ENCODE data around the gene OSBPL6. TPM values are rescaled to one million over a fixed set of nuclear protein-coding genes. Genes with fewer than 3 reads are reported as not detected.

The OSBPL6 gene
- total and polyA plus RNA-seq, 10 of the 15 experiments (the other 5 are each of a cell fraction or from before 2014, with no cell fraction given) = 0.01 to 0.08 (median 0.03) TPM; not detected in 5

- no peak overlapping the region for H3K4me2 ChIP-seq (ENCODE audit: control insufficient read depth, insufficient read depth)
- no peaks in the 10 kb centered on the region for H3K79me2 ChIP-seq (ENCODE audit: control insufficient read depth, insufficient read depth, low read length)
- FAIRE-seq (no peak), ATAC-seq (no peak), DNase-seq (ENCODE audit: low read depth, low spot score) (no peak)
- H3K4me3 ChIP-seq = no peak overlapping the region
- BruUV-seq (replicated peaks) = no TSS peak
- TF ChIP-seq ZBED1 (IDR thresholded peaks at IDR 0.05; ENCODE audit: borderline replicate concordance) (no peak), JUND (IDR thresholded peaks at IDR 0.05; ENCODE audit: low read depth, low read length) (no peak), FOXM1 (IDR thresholded peaks at IDR 0.05; ENCODE audit: low read depth, low read length) (no peak), SPI1 (IDR thresholded peaks at IDR 0.05; ENCODE audit: borderline replicate concordance, insufficient read depth, low read depth, low read length) (no peak), USF2 (IDR thresholded peaks at IDR 0.05; ENCODE audit: borderline replicate concordance, low read depth, low read length) (no peak), CEBPB (IDR thresholded peaks at IDR 0.05; ENCODE audit: borderline replicate concordance in 1 of 2, low read depth in 2 of 2, low read length in 2 of 2) (no peak), ATF7 (IDR thresholded peaks at IDR 0.05; ENCODE audit: low read depth) (no peak), ETV6 (conservative IDR thresholded peaks at IDR 0.05 in 1 of 2, IDR thresholded peaks at IDR 0.05 in 1 of 2; ENCODE audit: borderline replicate concordance in 1 of 2, low read depth in 1 of 2) (no peak), PRDM15 (CRISPR knock-in tag; IDR thresholded peaks at IDR 0.05) (no peak), TARDBP (IDR thresholded peaks at IDR 0.05; ENCODE audit: borderline replicate concordance) (no peak), NR2C2 (IDR thresholded peaks at IDR 0.05; ENCODE audit: borderline replicate concordance, control insufficient read depth, insufficient read length, low read depth) (no peak), EGR1 (IDR thresholded peaks at IDR 0.05; ENCODE audit: borderline replicate concordance in 1 of 2, low read depth in 2 of 2, low read length in 2 of 2) (no peak), TCF3 (IDR thresholded peaks at IDR 0.05; ENCODE audit: borderline replicate concordance, insufficient read depth, low read depth, low read length) (no peak), SRF (IDR thresholded peaks at IDR 0.05; ENCODE audit: low read depth in 2 of 2, low read length in 2 of 2) (no peak), EED (IDR thresholded peaks at IDR 0.05; ENCODE audit: low read depth) (no peak), FOS (IDR thresholded peaks at IDR 0.05; ENCODE audit: borderline replicate concordance, extremely low read depth, insufficient read length) (no peak)
- no peaks in the 10 kb centered on the region for H4K20me1 ChIP-seq (ENCODE audit: control insufficient read depth, insufficient read depth)
- no peaks in the 10 kb centered on the region for H3K36me3 ChIP-seq (ENCODE audit: control insufficient read depth in 2 of 2, insufficient read depth in 2 of 2, low read length in 1 of 2)
- no peak overlapping the region for H2AFZ ChIP-seq (ENCODE audit: control insufficient read depth, low read depth, low read length)
- ChIA-PET POLR2A (no interaction called here), CTCF (interaction anchor here (1.2 kb wide), 1 partner anchor 14 kb away, joined by 3 read pairs; no protein-coding TSS in a partner anchor), SMC1A (ENCODE audit: uncharacterized antibody, unreplicated experiment) (no interaction called here), RAD21 (ENCODE audit: unreplicated experiment) (interaction anchor here (0.9 kb wide), 1 partner anchor 153 kb away, joined by 3 read pairs; no protein-coding TSS in a partner anchor)
- H3K4me1 ChIP-seq (ENCODE audit: control insufficient read depth, insufficient read depth, low read length) = no peaks in the 10 kb centered on the region
- H3K27ac ChIP-seq (ENCODE audit: control insufficient read depth, insufficient read depth) = no peak overlapping the region
- intact Hi-C loops (cut with micrococcal nuclease; ENCODE audit: unreplicated experiment) = no loop called here
- no peaks in the 10 kb centered on the region for H3K27me3 ChIP-seq (replicated peaks in 1 of 2; ENCODE audit: control insufficient read depth in 2 of 2, insufficient read depth in 2 of 2, low read length in 1 of 2)
- in situ Hi-C loops (cut with MboI) = no loop called here
- no peaks in the 10 kb centered on the region for H3K9me3 ChIP-seq (replicated peaks; ENCODE audit: control insufficient read depth, insufficient read depth, low read length)
- no peak overlapping the region for H3K9ac ChIP-seq (ENCODE audit: control insufficient read depth, insufficient read depth, low read length)
Observed at GRCh38 chr2:178268435-178268834, 74.1 kb downstream of the OSBPL6 start.
